A549 (cell line): ENCODE results near the gene LEKR1. TPM values are rescaled to one million over a fixed set of nuclear protein-coding genes. Genes with fewer than 3 reads are reported as not detected.
A peak's percentile ranks its signal among the peaks of the same experiment; 100 is the strongest.

Experiments used
- ATAC-seq, 2 experiments: fragments of 200-7000 bp in 1 of 2; fragments of >200 bp in 1 of 2; cut with Nextera tagmentation in 1 of 2; cut with Tn5 transposase in 1 of 2; 3 replicates each; pipeline versions ENCODE4 v1.8.0 to v1.9.1; 2018 to 2020; ENCODE audit warnings: mild to moderate bottlenecking in 1 of 2, moderate library complexity in 1 of 2
- CTCF ChIA-PET: fragments of 300-600 bp; sonication (Branson Sonifier 250); formaldehyde crosslinking; extraction: SDS; loops from one replicate; lab custom pipeline; 2021; ENCODE audit warnings: antibody characterized with exemption, inconsistent platforms; lab: Yijun Ruan, JAX
- POLR2A ChIA-PET: fragments of 350-600 bp; formaldehyde crosslinking; extraction: SDS; loops from one replicate; lab custom pipeline; 2021; ENCODE audit warnings: antibody characterized with exemption, inconsistent platforms; lab: Yijun Ruan, JAX
- DNase-seq, 2 experiments: peaks; one replicate each; pipeline versions ENCODE4 v3.0.0 to v3.0.0-alpha.2; 2011 to 2016; ENCODE audit warnings: low read depth in 1 of 2, low spot score in 1 of 2
- FAIRE-seq: peaks from 2 replicates; lab custom pipeline; 2011; peaks lifted over from hg19 to GRCh38; lab: Jason Lieb, UNC
- H3K27ac ChIP-seq, 2 experiments: fragments of >200 bp; sonication (Bioruptor Twin); formaldehyde crosslinking; 3 replicates each; pipeline ENCODE4 v1.5.1; 2016 to 2017
- H3K4me1 ChIP-seq: fragments of >200 bp; sonication (Bioruptor Twin); formaldehyde crosslinking; 3 replicates; pipeline ENCODE4 v1.6.1; 2016
- H3K4me2 ChIP-seq: fragments of >200 bp; sonication (Bioruptor Twin); formaldehyde crosslinking; 3 replicates; pipeline ENCODE4 v1.6.1; 2016
- H3K4me3 ChIP-seq: fragments of >200 bp; sonication (Bioruptor Twin); formaldehyde crosslinking; 3 replicates; pipeline ENCODE4 v1.5.1; 2016
- H3K9me3 ChIP-seq: fragments of >200 bp; sonication (Bioruptor Twin); formaldehyde crosslinking; 3 replicates; pipeline ENCODE4 v1.6.1; 2016
- ATOH8 ChIP-seq: fragments of 250-450 bp; sonication (Bioruptor Pico); IDR thresholded peaks from 2 replicates; pipeline ENCODE4 v1.5.0; 2020; ENCODE audit warnings: low read depth, mild to moderate bottlenecking, moderate library complexity
- CHD4 ChIP-seq: fragments of 200-600 bp; sonication (generic); IDR thresholded peaks from 2 replicates; pipeline ENCODE4 v1.6.1; 2016; ENCODE audit warnings: antibody characterized with exemption, mild to moderate bottlenecking, borderline replicate concordance
- E2F6 ChIP-seq: IDR thresholded peaks from 2 replicates; pipeline ENCODE4 v1.6.1; 2012; ENCODE audit warnings: low read depth, borderline replicate concordance
- EHMT2 ChIP-seq: fragments of 200-600 bp; sonication (generic); IDR thresholded peaks from 2 replicates; pipeline ENCODE4 v1.6.1; 2016; ENCODE audit warnings: antibody characterized with exemption, low read depth, mild to moderate bottlenecking, moderate library complexity
- ELK1 ChIP-seq: fragments of 150-350 bp; IDR thresholded peaks from 2 replicates; pipeline ENCODE4 v1.6.1; 2014; ENCODE audit warnings: low read depth, mild to moderate bottlenecking, low read length
- FOSL2 ChIP-seq, 2 experiments: fragments of 450-650 bp in 1 of 2; fragments of >200 bp in 1 of 2; sonication (Bioruptor Twin) in 1 of 2; formaldehyde crosslinking; IDR thresholded peaks; 2 replicates each; pipeline versions ENCODE4 v1.5.0 to v1.6.1; 2016 to 2020; ENCODE audit warnings: mild to moderate bottlenecking in 1 of 2, moderate library complexity in 1 of 2
- HES2 ChIP-seq: fragments of >200 bp; sonication (Bioruptor Twin); formaldehyde crosslinking; IDR thresholded peaks from 2 replicates; pipeline ENCODE4 v1.6.1; 2016
- HOXA7 ChIP-seq: fragments of 250-450 bp; sonication (Bioruptor Pico); IDR thresholded peaks from 2 replicates; pipeline ENCODE4 v1.5.0; 2020; ENCODE audit warnings: mild to moderate bottlenecking, moderate library complexity
- JUN ChIP-seq, 2 experiments: fragments of >200 bp; sonication (Bioruptor Twin); formaldehyde crosslinking; IDR thresholded peaks; 2 replicates in 1 of 2; 3 replicates in 1 of 2; pipeline ENCODE4 v1.6.1; 2016 to 2017
- MAFK ChIP-seq: fragments of 450-650 bp; IDR thresholded peaks from 2 replicates; pipeline ENCODE4 v1.6.1; 2014; ENCODE audit not compliant: partially characterized antibody
- NPAS2 ChIP-seq: fragments of 250-450 bp; sonication (Bioruptor Pico); IDR thresholded peaks from 2 replicates; pipeline ENCODE4 v1.8.0; 2022; ENCODE audit warnings: mild to moderate bottlenecking, moderate library complexity, borderline replicate concordance
- RAD21 ChIP-seq, 2 experiments: fragments of >200 bp in 1 of 2; sonication (Bioruptor Twin) in 1 of 2; formaldehyde crosslinking in 1 of 2; IDR thresholded peaks in 1 of 2; conservative IDR thresholded peaks in 1 of 2; 2 replicates in 1 of 2; 3 replicates in 1 of 2; pipeline ENCODE4 v1.6.1; 2012 to 2018; ENCODE audit warnings: inconsistent platforms in 1 of 2
- RARB ChIP-seq: fragments of 250-450 bp; sonication (Bioruptor Pico); IDR thresholded peaks from 2 replicates; pipeline ENCODE4 v1.8.0; 2021; ENCODE audit warnings: mild to moderate bottlenecking, moderate library complexity
- RCOR1 ChIP-seq: fragments of 150-350 bp; IDR thresholded peaks from 2 replicates; pipeline ENCODE4 v1.6.1; 2014; ENCODE audit warnings: antibody characterized with exemption, low read length, low read depth
- SMC3 ChIP-seq: fragments of >200 bp; sonication (Bioruptor Twin); formaldehyde crosslinking; IDR thresholded peaks from 3 replicates; pipeline ENCODE4 v1.6.1; 2018; ENCODE audit warnings: inconsistent platforms
- USF2 ChIP-seq: fragments of 450-650 bp; IDR thresholded peaks from 2 replicates; pipeline ENCODE4 v1.6.1; 2014; ENCODE audit warnings: antibody characterized with exemption
- ZSCAN20 ChIP-seq: fragments of 250-450 bp; sonication (Bioruptor Pico); IDR thresholded peaks from 2 replicates; pipeline ENCODE4 v1.8.0; 2022; ENCODE audit warnings: mild to moderate bottlenecking, moderate library complexity
- WGBS: methylation state at CpG from one replicate; pipeline ENCODE4 v1.1.6; 2017; ENCODE audit errors: missing lambda C conversion rate; 5-methylcytosine and 5-hydroxymethylcytosine counted together
- polyA plus RNA-seq, 4 experiments: library from polyadenylated mRNA; depleted of rRNA in 3 of 4; stranded (reverse); fragments of >200 nt; fragmentation: RNase III in 1 of 4; extraction: RNeasy Plus Mini Kit Qiagen cat#74134 plus additional on column Dnase treatment in 1 of 4; gene quantifications; 2 replicates in 3 of 4; 3 replicates in 1 of 4; pipeline ENCODE4 v1.2.3, GENCODE V29; 2011 to 2017
- TF ChIP-seq, protein P1 (sequence below): fragments of >200 bp; sonication (Bioruptor Twin); formaldehyde crosslinking; IDR thresholded peaks from 3 replicates; pipeline ENCODE4 v1.5.1; 2016
- TF ChIP-seq, protein P2 (sequence below): fragments of 200-600 bp; sonication (generic); IDR thresholded peaks from 2 replicates; pipeline ENCODE4 v1.6.1; 2016; ENCODE audit warnings: antibody characterized with exemption, mild to moderate bottlenecking, moderate library complexity

LEKR1 gene
- polyA plus RNA-seq, 2 of the 4 experiments (the other 2 are of a cell fraction), result 1.3 to 1.4 TPM

GRCh38 chr3:157079676-157080369, 253.7 kb downstream of the LEKR1 start:
- no peak for FAIRE-seq
- POLR2A ChIA-PET, result no interaction called here

DNA sequence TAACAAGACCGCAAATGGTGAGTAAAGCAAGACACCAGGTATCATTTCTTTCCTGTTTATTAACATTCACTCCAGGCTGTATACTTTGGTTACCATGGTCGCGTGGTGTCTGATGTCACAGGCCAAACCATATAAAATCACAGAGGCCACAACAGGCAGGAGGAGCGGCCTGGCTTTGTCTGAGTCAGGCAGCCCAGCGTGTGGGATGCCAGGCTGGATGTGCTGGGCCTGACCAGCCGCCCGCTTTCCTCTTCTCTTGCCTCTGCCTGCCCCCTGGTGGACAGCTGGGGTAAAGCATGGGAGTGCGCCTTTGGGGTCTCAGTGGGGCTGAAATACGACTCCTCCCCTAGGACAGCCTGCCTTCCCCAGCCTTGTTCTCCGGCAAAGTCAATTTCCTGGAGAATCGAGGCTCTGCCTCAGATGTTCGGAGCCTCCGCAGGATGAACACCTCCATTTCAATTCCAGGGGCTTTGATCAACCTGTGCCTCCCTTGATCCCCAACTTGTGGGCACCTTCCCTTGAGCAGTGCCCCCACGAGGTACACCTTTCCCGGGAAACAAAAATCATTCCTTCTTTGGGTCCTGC, 255.6 kb downstream of the LEKR1 start:
- FAIRE-seq (no peak), ATAC-seq (peak; percentile 98 to 99), DNase-seq (peak; percentile 85 to 91)
- CTCF ChIA-PET, result interaction anchor here (0.7 to 9.1 kb wide), 46 partner anchors 7 to 1720 kb away, joined by 3 to 96 read pairs (median 4); partner anchors contain the start of gene TIPARP
- 16% methylated on average over 11 of the region's 15 CpGs for WGBS
- peak overlapping the region; percentile 60 for H3K4me2 ChIP-seq
- no peak overlapping the region for H3K4me3 ChIP-seq
- POLR2A ChIA-PET, result interaction anchor here (0.8 to 1.4 kb wide), 3 partner anchors 79 to 408 kb away, joined by 3 to 4 read pairs (median 3); partner anchors contain the start of gene TIPARP
- H3K4me1 ChIP-seq, result peaks cover 7% of the 10 kb centered on the region; the same call in 1 of the 3 replicates
- H3K9me3 ChIP-seq, result no peaks in the 10 kb centered on the region
- peak overlapping the region; percentile 49 to 72; a peak in 5 of 6 replicates for H3K27ac ChIP-seq
- TF ChIP-seq, protein P1, sequence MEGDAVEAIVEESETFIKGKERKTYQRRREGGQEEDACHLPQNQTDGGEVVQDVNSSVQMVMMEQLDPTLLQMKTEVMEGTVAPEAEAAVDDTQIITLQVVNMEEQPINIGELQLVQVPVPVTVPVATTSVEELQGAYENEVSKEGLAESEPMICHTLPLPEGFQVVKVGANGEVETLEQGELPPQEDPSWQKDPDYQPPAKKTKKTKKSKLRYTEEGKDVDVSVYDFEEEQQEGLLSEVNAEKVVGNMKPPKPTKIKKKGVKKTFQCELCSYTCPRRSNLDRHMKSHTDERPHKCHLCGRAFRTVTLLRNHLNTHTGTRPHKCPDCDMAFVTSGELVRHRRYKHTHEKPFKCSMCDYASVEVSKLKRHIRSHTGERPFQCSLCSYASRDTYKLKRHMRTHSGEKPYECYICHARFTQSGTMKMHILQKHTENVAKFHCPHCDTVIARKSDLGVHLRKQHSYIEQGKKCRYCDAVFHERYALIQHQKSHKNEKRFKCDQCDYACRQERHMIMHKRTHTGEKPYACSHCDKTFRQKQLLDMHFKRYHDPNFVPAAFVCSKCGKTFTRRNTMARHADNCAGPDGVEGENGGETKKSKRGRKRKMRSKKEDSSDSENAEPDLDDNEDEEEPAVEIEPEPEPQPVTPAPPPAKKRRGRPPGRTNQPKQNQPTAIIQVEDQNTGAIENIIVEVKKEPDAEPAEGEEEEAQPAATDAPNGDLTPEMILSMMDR, result peak; percentile 90
- no peak for TF ChIP-seq EHMT2
- TF ChIP-seq, protein P2, sequence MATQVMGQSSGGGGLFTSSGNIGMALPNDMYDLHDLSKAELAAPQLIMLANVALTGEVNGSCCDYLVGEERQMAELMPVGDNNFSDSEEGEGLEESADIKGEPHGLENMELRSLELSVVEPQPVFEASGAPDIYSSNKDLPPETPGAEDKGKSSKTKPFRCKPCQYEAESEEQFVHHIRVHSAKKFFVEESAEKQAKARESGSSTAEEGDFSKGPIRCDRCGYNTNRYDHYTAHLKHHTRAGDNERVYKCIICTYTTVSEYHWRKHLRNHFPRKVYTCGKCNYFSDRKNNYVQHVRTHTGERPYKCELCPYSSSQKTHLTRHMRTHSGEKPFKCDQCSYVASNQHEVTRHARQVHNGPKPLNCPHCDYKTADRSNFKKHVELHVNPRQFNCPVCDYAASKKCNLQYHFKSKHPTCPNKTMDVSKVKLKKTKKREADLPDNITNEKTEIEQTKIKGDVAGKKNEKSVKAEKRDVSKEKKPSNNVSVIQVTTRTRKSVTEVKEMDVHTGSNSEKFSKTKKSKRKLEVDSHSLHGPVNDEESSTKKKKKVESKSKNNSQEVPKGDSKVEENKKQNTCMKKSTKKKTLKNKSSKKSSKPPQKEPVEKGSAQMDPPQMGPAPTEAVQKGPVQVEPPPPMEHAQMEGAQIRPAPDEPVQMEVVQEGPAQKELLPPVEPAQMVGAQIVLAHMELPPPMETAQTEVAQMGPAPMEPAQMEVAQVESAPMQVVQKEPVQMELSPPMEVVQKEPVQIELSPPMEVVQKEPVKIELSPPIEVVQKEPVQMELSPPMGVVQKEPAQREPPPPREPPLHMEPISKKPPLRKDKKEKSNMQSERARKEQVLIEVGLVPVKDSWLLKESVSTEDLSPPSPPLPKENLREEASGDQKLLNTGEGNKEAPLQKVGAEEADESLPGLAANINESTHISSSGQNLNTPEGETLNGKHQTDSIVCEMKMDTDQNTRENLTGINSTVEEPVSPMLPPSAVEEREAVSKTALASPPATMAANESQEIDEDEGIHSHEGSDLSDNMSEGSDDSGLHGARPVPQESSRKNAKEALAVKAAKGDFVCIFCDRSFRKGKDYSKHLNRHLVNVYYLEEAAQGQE, result no peak
- TF ChIP-seq MAFK, result no peak
- no peak for TF ChIP-seq CHD4
- TF ChIP-seq JUN (IDR thresholded peaks at IDR 0.05), result no peak
- no peak for TF ChIP-seq ELK1
- TF ChIP-seq HES2, result no peak
- TF ChIP-seq RARB (CRISPR knock-in tag), result no peak

More at GRCh38 chr3:157079676-157080369, 253.7 kb downstream of the LEKR1 start:
- ATAC-seq, result no peak
- Histone ChIP-seq H3K4me3 (no peak overlapping the region), H3K4me1 (peaks cover 7% of the 10 kb centered on the region; the same call in 1 of the 3 replicates), H3K9me3 (no peaks in the 10 kb centered on the region), H3K4me2 (no peak overlapping the region), H3K27ac (no peak overlapping the region)
- CTCF ChIA-PET, result interaction anchor here (1.0 to 4.1 kb wide), 7 partner anchors 9 to 930 kb away, joined by 3 to 31 read pairs (median 5); no protein-coding TSS in a partner anchor
- no peak for DNase-seq
- WGBS, result 83% methylated on average over 11 of the region's 11 CpGs
- no peak for TF ChIP-seq RCOR1
- no peak for TF ChIP-seq USF2
- TF ChIP-seq ELK1, result no peak
- no peak for TF ChIP-seq E2F6
- TF ChIP-seq ZSCAN20 (CRISPR knock-in tag), result no peak
- no peak for TF ChIP-seq HOXA7 (CRISPR knock-in tag)
- TF ChIP-seq HES2, result no peak
- TF ChIP-seq FOSL2 (IDR thresholded peaks at IDR 0.05), result no peak
- no peak for TF ChIP-seq FOSL2 (CRISPR knock-in tag; IDR thresholded peaks at IDR 0.05)
- TF ChIP-seq RAD21 (conservative IDR thresholded peaks at IDR 0.05 in 1 of 2, IDR thresholded peaks at IDR 0.05 in 1 of 2), result no peak
- TF ChIP-seq SMC3, result no peak
- no peak for TF ChIP-seq NPAS2
- TF ChIP-seq ATOH8 (CRISPR knock-in tag), result no peak
